Sciatic nerve (tissue), 2 donors: ENCODE measurements around the gene SAE1. TPM values are rescaled to one million over a fixed set of nuclear protein-coding genes. Genes with fewer than 3 reads are reported as not detected.

Experiments used
- ATAC-seq: fragments of 200-7000 bp; cut with Tn5 transposase; one replicate; pipeline ENCODE4 v1.9.1; 2020; ENCODE audit warnings: mild to moderate bottlenecking, moderate library complexity
- DNase-seq: peaks from one replicate; pipeline ENCODE4 v3.0.0-alpha.2; 2020; ENCODE audit warnings: low spot score
- intact Hi-C: fragments of 100-400 bp; cut with DNase I; formaldehyde crosslinking; loops from one replicate; pipeline ENCODE4 v1.14.2; 2022
- total RNA-seq: library from RNA; stranded (reverse); fragmentation: NEBNext Ultra II Directional; extraction: Animal tissue kit (Norgen Biotek cat#: 25700); gene quantifications from one replicate; pipeline ENCODE4 v1.2.1, GENCODE V29; 2021
- donor health status: DM: no; HTN: no; CAD: no.
- donor health status: DM: no; HTN: no; CAD: no.

SAE1 gene
- total RNA-seq, 1 donor from 2014 or later = 41.8 TPM

- intact Hi-C loops = no loop called here
- no peak for DNase-seq
- no peak for ATAC-seq
Measured at GRCh38 chr19:47102346-47103060, 28.1 kb upstream of the SAE1 start.

DNA sequence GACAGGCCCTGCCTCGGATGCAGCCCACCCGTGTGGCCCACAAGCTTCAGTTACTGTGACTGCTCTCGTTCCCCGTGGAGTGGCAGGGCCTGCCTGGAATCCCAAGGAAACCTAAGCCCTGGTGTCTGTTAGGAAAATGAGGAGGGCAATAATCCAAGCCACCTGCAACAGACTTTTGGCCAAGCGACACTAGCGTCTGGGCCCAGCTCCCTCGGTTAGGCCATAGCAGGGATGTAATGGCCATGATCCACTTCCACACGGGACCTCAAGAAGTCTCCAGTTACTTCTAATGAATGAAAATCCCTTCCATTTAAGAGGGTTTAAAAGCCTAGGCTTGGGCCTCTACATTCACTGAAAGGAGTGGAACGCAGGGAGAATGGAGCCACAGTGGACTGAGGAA is 26.0 kb upstream of the SAE1 start:
- no peak for DNase-seq
- intact Hi-C loops = no loop called here

DNA sequence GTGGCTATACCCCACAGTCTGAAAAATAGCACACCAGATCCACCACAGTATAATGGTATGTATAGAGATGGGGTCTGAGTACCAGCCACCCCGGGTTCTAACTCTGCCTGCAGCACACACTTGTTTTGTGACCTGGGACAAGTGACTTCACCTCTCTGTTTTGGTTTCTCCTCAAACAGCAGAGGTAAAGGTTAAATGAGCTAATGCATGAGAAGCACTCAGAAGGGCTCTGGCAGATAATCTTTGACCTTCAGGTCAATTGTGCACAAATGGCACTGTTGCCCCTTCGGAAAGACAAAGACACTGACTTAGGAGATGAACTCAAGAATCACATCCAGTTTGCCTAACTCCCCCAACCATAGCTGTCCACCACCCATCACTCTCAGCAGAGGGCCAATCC is 24.8 kb upstream of the SAE1 start:
- ATAC-seq = no peak
- no peak for DNase-seq
- intact Hi-C loops = no loop called here

More for the DNA sequence above, 26.0 kb upstream of the SAE1 start:
- ATAC-seq = no peak

DNA sequence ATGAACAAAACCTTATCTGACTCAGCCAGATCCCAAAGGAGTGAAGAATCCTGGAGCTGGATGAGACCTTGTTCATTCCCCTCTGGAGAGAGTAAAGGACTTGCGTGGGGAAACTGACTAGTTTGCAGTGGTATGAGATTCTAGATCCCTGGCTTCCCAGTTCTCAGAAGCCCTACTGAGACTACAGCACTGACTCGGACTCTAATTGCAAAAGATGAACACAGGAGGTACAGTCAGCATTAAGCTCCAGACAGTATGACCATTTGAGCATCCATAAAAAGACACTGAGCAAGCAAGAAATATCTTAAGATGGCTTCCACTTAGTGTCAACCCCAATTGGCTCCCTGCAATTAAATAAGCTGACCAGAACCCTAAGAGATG is 23.8 kb upstream of the SAE1 start:
- peak; percentile 9 for ATAC-seq
- intact Hi-C loops = no loop called here
- DNase-seq = no peak

GRCh38 chr19:47107202-47107952 is 23.3 kb upstream of the SAE1 start:
- intact Hi-C loops = no loop called here
- ATAC-seq (no peak), DNase-seq (no peak)

GRCh38 chr19:47107953-47108746 is 22.5 kb upstream of the SAE1 start:
- ATAC-seq (no peak), DNase-seq (no peak)
- intact Hi-C loops = no loop called here

- ATAC-seq (no peak), DNase-seq (no peak)
- intact Hi-C loops = no loop called here
Measured at GRCh38 chr19:47109177-47109540, 21.5 kb upstream of the SAE1 start.

- no peak for DNase-seq
- intact Hi-C loops = no loop called here
Measured at GRCh38 chr19:47109541-47110375, 20.9 kb upstream of the SAE1 start.

GRCh38 chr19:47110521-47111005 is 20.1 kb upstream of the SAE1 start:
- no peak for ATAC-seq
- intact Hi-C loops = no loop called here
- no peak for DNase-seq

More at GRCh38 chr19:47109541-47110375, 20.9 kb upstream of the SAE1 start:
- ATAC-seq = no peak

DNA sequence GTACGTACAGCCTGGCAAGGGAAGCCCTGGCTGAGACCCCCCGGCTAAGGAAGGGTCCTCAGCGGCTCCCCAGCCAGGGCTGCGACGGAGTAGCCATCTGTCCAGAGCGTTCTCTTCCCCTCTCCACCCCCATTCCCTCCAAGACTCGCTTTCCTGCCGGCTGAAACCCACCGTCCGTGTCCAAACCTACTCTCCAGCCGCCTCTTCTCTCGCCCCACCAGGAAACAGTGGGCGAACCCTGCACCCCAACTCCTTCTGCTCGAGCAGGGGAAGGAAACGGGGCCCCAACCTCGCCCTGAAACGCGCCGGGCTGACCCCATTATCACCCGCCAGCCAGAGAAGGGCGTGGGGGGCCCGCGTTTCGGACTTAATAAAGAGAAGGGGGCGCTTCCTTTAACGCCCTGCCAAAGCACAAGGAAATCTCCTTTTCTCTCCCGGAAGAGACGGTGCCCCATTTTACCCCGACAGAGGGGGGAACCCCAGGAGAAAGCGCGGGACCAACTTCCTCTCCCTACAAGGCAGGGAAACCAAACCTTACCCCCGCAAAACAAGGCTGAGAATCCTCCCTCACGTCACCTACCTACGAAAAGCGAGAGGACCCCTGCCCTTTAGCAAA is 19.5 kb upstream of the SAE1 start:
- DNase-seq (no peak), ATAC-seq (no peak)
- intact Hi-C loops = no loop called here

- ATAC-seq (no peak), DNase-seq (no peak)
- intact Hi-C loops = no loop called here
Measured at GRCh38 chr19:47111682-47112165, 18.9 kb upstream of the SAE1 start.

DNA sequence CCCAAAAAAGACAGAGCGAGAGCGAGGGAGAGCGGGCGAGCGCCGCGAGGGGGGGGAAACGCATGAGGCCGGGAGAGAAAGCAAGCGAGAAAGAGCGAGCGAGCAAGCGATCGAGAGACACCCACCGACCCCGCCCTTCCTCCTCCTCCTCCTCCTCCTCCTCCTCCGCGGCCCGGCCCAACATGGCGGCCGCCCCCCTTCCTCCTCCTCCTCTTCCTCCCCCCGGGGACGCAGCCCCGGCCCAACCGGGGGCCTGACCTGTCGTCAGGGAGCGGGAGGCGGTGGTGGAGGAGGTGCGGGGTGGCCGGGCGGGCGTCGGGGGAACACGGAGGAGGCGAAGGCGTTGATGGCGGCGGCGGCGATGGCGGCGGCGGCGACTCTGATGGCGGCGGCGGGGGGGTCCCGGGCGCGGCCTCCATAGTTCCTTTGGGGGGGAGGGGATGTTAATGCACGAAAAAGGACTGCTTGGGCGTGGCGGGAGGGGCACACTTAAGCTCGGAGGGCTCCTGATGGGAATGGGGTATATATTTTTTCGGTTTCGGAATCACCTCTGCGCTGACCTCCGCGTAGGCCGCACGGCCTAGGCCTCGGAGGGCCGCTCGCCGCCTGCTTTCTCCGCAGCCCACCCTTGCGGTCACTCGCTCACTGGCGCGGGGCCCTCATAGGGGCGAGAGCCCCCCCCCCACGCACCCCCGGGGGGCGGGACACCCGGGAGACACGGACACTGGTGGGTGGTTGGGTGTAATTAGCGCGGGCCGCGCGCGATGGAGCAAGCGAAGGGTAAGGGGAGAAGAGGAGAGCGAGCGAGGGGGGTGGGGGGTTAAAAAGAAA is 18.3 kb upstream of the SAE1 start:
- intact Hi-C loops = no loop called here
- ATAC-seq (peak; percentile 50), DNase-seq (peak; percentile 94)

DNA sequence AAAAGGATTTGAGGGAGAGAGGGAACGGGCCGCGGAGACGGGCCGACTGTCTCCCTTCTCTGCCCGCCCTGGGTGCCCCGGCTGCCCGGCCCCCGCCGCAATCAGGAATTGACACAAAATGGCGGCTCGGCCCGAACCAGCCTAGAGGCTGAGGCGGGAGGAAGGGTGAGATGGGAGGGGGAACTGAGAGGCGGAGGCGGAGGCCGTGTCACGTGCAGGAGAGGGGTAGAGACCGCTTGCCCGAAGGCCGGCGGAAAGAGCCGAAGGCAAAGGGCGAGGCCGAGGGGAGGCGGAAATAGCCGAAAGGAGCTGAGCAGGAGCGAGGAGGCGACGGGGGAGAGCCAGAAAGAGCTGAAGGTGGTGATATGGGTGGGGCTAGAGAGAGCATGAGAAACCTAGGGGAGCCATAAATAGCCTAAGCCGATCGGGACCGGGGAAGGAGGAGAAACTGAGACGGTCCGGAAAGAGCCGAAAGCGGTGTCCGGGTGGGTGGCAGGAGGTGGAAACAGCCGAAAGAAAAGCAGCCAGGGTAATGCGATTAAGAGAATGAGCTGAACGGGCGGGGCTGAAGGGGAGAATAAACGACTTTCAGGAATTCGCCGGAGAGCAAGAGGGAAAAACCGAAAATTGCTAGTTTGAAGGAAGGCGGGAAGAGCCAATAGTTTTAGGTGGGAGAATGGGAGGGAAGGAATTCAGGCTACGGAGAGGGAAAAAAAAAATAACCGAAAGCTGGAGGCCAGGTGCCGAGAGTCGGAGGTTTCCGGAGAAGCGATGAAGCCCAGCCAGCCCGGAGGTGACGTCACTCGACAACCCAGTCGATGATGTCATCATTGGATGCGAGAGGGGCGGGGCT is 17.4 kb upstream of the SAE1 start, which contains the start of gene ZC3H4:
ZC3H4 (minus strand) TSS at position 780 of the 853 bp plus-strand sequence. CDS start 1,192 bp downstream, outside the sequence.
- peak; percentile 97 for ATAC-seq
- peak; percentile 99 for DNase-seq
- intact Hi-C loops = no loop called here

GRCh38 chr19:47113850-47114651 is 16.6 kb upstream of the SAE1 start:
- DNase-seq (no peak), ATAC-seq (no peak)
- intact Hi-C loops = no loop called here

GRCh38 chr19:47120470-47121067 is 10.1 kb upstream of the SAE1 start:
- intact Hi-C loops = loop anchor here (10.0 kb wide), 1 partner anchor 86 kb away; no protein-coding TSS in a partner anchor
- no peak for ATAC-seq
- no peak for DNase-seq
